HG03045 (cell line): Measurements from ENCODE around the gene SLC25A10.

Experiments
- ATAC-seq: cut with Tn5 transposase; IDR thresholded peaks from one replicate; pipeline ENCODE4 v1.9.1; 2021; ENCODE audit warnings: mild to moderate bottlenecking, moderate library complexity; ENCODE audit not compliant: unreplicated experiment

Gene SLC25A10

DNA sequence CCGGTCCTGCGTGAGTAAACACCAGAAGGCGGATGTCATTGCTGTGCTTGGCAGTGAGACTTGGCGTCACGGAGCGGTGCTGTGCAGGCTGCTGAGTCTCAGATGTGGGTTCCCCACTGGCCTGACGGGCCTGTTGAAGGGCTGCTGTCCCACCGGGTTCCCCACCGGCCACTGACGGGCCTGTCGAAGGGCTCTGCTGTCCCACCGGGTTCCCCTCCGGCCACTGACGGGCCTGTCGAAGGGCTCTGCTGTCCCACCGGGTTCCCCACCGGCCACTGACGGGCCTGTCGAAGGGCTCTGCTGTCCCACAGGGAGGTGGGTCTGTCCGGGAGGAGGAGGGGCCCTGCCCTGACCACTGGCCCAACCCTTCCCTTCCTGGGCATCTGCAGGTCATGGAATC lies 25.5 kb upstream of the SLC25A10 start:
- ATAC-seq, result no peak

GRCh38 chr17:81687770-81688541 lies 24.1 kb upstream of the SLC25A10 start:
- no peak for ATAC-seq

- no peak for ATAC-seq
These were observed 23.5 kb upstream of the SLC25A10 start for GRCh38 chr17:81688616-81689015.

DNA sequence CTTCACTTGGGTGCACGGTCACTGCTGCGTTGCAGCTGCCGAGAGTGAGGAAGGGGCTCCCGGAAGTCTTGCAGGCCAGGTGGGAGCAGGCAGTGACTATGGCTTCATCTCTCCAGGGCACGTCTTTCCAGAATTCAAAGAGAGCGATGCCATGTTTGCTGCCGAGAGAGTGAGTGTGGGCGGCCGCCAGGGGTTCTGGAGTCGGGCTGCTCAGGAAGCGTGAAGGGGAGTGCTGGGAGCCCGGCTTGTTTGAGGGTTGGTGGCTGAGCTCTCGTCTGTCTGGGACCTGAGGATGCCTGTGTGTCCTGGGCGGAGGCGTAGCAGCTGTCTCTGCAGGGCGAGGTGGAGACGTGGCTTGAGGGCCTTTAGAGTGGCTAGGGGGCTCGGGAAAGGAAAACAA lies 22.0 kb upstream of the SLC25A10 start:
- no peak for ATAC-seq

DNA sequence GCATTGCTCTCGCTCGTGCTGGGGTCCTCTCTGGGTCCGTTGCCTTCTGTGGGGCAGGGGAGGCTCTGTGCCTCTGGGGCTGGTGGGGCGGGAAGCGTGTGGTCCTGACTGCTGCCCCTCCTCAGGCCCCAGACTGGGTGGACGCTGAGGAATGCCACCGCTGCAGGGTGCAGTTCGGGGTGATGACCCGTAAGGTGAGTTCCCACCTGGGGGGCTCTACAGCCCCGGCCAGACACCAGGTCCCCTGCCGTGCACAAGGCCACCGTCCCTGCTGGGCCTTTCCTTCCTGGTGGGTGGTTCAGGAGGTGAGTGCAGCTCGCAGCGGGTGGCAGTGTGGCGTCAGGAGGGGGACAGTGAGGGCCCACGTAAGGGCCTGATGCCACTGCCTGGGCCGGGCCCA lies 21.5 kb upstream of the SLC25A10 start:
- no peak for ATAC-seq

DNA sequence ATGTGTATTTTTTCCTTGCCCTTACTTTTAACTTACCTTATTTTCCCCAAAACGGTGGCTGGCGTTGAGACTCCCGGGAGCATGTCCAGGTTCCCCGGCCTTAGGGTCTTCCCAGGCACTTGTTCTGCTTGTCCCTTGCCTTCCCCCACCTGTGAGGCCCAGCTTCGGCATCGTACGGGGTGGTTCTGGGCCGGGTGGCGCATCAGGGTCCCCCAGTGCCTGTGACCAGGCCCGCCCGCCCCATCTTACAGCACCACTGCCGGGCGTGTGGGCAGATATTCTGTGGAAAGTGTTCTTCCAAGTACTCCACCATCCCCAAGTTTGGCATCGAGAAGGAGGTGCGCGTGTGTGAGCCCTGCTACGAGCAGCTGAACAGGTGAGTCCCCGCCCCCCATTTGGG lies 20.9 kb upstream of the SLC25A10 start:
- no peak for ATAC-seq

- ATAC-seq, result no peak
These were observed 20.5 kb upstream of the SLC25A10 start for GRCh38 chr17:81691608-81692007.

GRCh38 chr17:81693509-81694210 lies 18.4 kb upstream of the SLC25A10 start:
- ATAC-seq, result no peak

- ATAC-seq, result no peak
These were observed 17.3 kb upstream of the SLC25A10 start for GRCh38 chr17:81694810-81695209.

- no peak for ATAC-seq
These were observed 16.9 kb upstream of the SLC25A10 start for GRCh38 chr17:81695211-81695610.

GRCh38 chr17:81695801-81696200 lies 16.3 kb upstream of the SLC25A10 start:
- no peak for ATAC-seq

GRCh38 chr17:81696218-81696941 lies 15.7 kb upstream of the SLC25A10 start:
- ATAC-seq, result no peak

GRCh38 chr17:81697261-81698044 lies 14.6 kb upstream of the SLC25A10 start:
- no peak for ATAC-seq

DNA sequence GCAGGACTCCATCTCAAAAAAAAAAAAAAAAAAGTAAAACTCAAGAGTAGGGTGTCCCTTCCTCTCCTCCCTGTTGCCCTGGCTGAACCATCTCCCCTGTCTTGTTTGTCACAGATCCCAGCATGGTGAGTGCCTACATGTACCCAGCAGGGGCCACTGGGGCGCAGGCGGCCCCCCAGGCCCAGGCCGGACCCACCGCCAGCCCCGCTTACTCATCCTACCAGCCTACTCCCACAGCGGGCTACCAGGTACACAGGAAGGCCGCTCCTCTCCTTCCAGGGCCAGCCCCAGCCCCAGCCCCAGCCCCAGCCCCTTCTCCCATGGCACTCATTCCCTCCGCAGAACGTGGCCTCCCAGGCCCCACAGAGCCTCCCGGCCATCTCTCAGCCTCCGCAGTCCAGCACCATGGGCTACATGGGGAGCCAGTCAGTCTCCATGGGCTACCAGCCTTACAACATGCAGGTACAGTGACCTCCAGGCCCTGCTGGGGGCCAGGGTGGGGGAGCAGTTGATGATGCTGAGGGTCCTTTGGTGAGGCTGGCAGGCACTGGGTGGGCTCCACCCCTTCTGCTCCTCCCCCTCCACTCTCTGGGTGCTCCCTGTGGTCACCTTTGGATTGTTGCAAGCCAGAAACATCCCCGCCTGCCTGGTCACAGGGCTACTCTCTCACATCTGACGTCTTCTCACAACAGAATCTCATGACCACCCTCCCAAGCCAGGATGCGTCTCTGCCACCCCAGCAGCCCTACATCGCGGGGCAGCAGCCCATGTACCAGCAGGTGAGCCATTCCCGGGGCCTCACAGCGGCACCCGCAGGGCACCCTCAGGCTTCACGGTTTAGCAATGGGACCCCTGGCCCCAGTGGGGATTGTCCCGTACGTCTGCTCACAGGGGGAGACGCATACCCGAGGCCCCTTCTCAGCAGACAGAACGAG lies 11.5 kb upstream of the SLC25A10 start:
- ATAC-seq, result no peak

- ATAC-seq, result no peak
These were observed 10.6 kb upstream of the SLC25A10 start for GRCh38 chr17:81701288-81702071.

- peak; percentile 79 for ATAC-seq
These were observed 8.9 kb upstream of the SLC25A10 start, which contains the start of gene MRPL12 for GRCh38 chr17:81702934-81703746. Gene MRPL12 (plus strand): TSS chr17:81703367. CDS start chr17:81703502, 135 bp downstream.

DNA sequence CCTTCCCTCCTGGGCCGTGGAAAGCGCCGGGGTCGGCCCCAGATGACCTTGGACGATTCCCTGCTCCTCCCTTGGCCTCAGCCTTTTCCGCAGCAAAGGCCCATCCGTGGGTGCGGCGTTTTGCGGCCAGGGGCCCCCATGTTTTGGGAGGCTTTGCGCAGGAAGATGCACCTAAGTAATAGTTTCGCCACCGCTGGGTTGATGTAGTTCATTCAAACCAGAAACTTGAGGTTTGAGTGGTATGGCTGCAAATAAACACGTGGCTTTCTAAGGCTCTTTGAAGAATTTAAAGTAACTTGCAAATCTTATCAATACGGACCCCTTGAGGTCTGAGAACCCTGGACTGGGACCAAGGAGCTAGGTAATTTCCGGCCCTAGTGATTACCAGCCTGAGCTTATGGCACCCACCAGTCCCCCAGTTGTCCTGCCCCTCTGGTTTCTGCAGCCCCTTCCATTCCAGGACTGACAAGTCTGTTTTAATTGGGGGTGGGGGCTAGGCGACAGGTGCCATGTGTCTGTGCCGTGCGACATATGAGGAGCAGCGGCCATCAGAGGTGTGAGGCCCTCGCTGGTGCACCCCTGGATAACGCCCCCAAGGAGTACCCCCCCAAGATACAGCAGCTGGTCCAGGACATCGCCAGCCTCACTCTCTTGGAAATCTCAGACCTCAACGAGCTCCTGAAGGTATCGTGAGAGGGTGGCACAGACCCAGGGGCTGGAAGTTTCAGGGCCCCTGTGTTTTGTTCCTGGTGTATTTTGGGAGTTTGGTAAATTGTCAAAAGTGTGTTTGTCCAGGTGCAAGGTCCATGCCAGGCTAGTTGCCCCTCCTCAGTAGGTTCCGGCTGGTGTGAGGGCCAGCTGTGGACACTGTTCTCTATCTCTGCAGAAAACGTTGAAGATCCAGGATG lies 8.1 kb upstream of the SLC25A10 start:
- ATAC-seq, result no peak
